ENCODE results near the gene SETBP1.

- TF ChIP-seq POLR2AphosphoS5 (IDR thresholded peaks at IDR 0.05; ENCODE audit: low read depth, low read length) (no peak), CTCF (IDR thresholded peaks at IDR 0.05; ENCODE audit: control extremely low read depth in 1 of 3, insufficient read depth in 1 of 3, low read depth in 1 of 3, low read length in 3 of 3) (peak in 2 of 3 experiments; percentile 44; a peak in 3 of 4 replicates), POLR2A (IDR thresholded peaks at IDR 0.05; ENCODE audit: control extremely low read depth in 1 of 2, low read depth in 2 of 2, low read length in 2 of 2) (no peak)
These were observed 292.6 kb downstream of the SETBP1 start for GRCh38 chr18:44973282-44973681.

Measured in H1 (cell line).